GM13976 (cell line): Measurements from ENCODE around the gene SLC24A5.

ENCODE experiments used
- DNase-seq: peaks from one replicate; pipeline ENCODE4 v3.0.0; 2012; ENCODE audit warnings: low spot score
- CTCF ChIP-seq: IDR thresholded peaks from 2 replicates; pipeline ENCODE4 v1.5.1; 2012; ENCODE audit warnings: borderline replicate concordance, mild to moderate bottlenecking; ENCODE audit not compliant: insufficient read depth; ENCODE audit errors: extremely low read depth, missing control alignments, control extremely low read depth
- in situ Hi-C: fragments of 300-500 bp; cut with MboI; formaldehyde crosslinking; loops from one replicate; pipeline ENCODE4 v1.12.0; 2022; ENCODE audit warnings: low sequenced_read_pairs, mixed read lengths, inconsistent platforms; ENCODE audit not compliant: unreplicated experiment

Gene SLC24A5

GRCh38 chr15:48085591-48085930 is 35.2 kb upstream of the SLC24A5 start:
- no peak for DNase-seq
- in situ Hi-C loops: loop anchor here (10.0 kb wide), 1 partner anchor 891 kb away; no protein-coding TSS in a partner anchor
- TF ChIP-seq CTCF: no peak

GRCh38 chr15:48086133-48086532 is 34.7 kb upstream of the SLC24A5 start:
- no peak for TF ChIP-seq CTCF
- in situ Hi-C loops: loop anchor here (10.0 kb wide), 1 partner anchor 891 kb away; no protein-coding TSS in a partner anchor
- no peak for DNase-seq

- in situ Hi-C loops: loop anchor here (10.0 kb wide), 1 partner anchor 892 kb away; no protein-coding TSS in a partner anchor
- no peak for TF ChIP-seq CTCF
- no peak for DNase-seq
These were observed 34.2 kb upstream of the SLC24A5 start for GRCh38 chr15:48086576-48086975.

- TF ChIP-seq CTCF: no peak
- in situ Hi-C loops: loop anchor here (10.0 kb wide), 1 partner anchor 893 kb away; no protein-coding TSS in a partner anchor
- no peak for DNase-seq
These were observed 32.9 kb upstream of the SLC24A5 start for GRCh38 chr15:48087844-48088243.

GRCh38 chr15:48089702-48090101 is 31.1 kb upstream of the SLC24A5 start:
- in situ Hi-C loops: loop anchor here (10.0 kb wide), 1 partner anchor 895 kb away; no protein-coding TSS in a partner anchor
- no peak for DNase-seq
- no peak for TF ChIP-seq CTCF

GRCh38 chr15:48090115-48090514 is 30.7 kb upstream of the SLC24A5 start:
- no peak for TF ChIP-seq CTCF
- DNase-seq: no peak
- in situ Hi-C loops: no loop called here

- no peak for DNase-seq
- TF ChIP-seq CTCF: no peak
- in situ Hi-C loops: no loop called here
These were observed 30.1 kb upstream of the SLC24A5 start for GRCh38 chr15:48090666-48091065.
